DND-41 (cell line): ENCODE results near the gene ERCC5.

Experiments used
- EZH2 ChIP-seq: IDR thresholded peaks from 3 replicates; pipeline ENCODE4 v1.6.1; 2012; ENCODE audit warnings: borderline replicate concordance, low read depth, mild to moderate bottlenecking, moderate library complexity, low read length, inconsistent platforms; ENCODE audit not compliant: severe bottlenecking
- TF ChIP-seq, protein P1 (sequence below): IDR thresholded peaks from 2 replicates; pipeline ENCODE4 v1.5.1; 2012; ENCODE audit warnings: borderline replicate concordance, low read length, moderate library complexity, mild to moderate bottlenecking; ENCODE audit not compliant: poor library complexity, severe bottlenecking; ENCODE audit errors: extremely low read depth

DNA sequence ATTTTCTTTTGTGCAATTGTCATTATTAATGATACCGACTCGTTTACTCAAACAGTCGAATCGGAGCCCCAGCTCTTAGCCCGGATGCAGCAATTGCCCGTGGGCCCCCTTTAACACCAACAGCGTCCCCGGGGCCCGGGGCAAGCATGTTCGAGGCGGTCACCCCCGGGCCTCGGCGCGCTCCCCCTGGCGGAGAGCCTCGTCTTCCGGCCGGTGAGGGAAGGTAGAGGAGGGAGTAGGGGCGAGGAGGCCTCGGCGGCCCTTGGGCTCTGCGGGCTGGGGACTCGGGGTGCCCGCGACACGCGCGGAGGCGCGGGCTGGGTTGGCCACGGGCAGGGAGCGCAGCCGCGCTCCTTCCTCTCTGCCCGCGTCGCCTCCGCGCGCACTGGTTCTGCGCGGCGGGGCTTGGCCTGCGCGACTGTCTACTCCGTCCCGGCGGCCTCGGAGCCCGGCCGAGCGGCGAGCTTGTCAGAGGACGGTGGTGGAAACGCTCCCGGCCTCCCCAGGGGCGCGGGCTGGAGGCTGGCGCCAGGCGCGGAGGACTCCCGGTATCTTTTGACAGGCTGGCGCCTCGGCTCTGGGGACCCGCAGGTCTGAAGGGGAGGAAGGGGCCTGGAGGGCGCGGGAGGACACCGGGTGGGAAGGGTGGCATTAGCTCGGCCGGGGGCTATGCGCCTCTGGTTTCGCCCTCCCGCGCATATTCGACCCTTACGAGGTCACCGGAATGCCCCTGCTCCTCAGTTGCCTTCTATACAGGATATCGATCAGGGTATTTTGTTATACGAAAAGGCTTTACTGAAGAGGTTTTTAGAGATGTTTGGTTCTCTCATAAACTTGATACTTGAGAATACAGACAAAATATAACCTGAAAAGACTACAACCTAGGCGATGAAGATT is 45.4 kb upstream of the ERCC5 start:
- TF ChIP-seq, protein P1, sequence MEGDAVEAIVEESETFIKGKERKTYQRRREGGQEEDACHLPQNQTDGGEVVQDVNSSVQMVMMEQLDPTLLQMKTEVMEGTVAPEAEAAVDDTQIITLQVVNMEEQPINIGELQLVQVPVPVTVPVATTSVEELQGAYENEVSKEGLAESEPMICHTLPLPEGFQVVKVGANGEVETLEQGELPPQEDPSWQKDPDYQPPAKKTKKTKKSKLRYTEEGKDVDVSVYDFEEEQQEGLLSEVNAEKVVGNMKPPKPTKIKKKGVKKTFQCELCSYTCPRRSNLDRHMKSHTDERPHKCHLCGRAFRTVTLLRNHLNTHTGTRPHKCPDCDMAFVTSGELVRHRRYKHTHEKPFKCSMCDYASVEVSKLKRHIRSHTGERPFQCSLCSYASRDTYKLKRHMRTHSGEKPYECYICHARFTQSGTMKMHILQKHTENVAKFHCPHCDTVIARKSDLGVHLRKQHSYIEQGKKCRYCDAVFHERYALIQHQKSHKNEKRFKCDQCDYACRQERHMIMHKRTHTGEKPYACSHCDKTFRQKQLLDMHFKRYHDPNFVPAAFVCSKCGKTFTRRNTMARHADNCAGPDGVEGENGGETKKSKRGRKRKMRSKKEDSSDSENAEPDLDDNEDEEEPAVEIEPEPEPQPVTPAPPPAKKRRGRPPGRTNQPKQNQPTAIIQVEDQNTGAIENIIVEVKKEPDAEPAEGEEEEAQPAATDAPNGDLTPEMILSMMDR: peak; percentile 83
- no peak for TF ChIP-seq EZH2
